Measurements from ENCODE around the gene USP10.

USP10 gene

DNA sequence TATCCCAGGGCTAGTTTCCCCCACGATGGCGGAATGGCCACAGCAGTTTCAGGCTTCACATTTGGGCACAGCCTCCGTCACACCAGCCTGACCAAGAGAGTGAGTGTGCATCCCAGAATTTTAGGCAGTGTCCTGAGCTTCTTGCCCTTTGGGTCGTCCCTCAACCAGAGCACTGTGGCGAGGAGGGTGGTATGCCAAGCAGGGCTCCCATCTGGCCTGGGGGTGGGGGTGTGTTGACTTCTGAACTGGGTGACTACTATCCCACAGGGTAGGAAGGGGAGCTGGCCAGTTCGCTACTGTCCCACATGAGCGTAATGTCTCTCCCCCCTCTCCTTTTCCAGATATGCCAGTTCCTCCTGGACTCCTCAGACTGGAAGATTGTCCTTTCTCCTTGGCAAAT is 16.1 kb downstream of the USP10 start:
- in situ Hi-C loops (cut with MboI; ENCODE audit: low sequenced_read_pairs, unreplicated experiment): no loop called here
- TF ChIP-seq, protein P1, sequence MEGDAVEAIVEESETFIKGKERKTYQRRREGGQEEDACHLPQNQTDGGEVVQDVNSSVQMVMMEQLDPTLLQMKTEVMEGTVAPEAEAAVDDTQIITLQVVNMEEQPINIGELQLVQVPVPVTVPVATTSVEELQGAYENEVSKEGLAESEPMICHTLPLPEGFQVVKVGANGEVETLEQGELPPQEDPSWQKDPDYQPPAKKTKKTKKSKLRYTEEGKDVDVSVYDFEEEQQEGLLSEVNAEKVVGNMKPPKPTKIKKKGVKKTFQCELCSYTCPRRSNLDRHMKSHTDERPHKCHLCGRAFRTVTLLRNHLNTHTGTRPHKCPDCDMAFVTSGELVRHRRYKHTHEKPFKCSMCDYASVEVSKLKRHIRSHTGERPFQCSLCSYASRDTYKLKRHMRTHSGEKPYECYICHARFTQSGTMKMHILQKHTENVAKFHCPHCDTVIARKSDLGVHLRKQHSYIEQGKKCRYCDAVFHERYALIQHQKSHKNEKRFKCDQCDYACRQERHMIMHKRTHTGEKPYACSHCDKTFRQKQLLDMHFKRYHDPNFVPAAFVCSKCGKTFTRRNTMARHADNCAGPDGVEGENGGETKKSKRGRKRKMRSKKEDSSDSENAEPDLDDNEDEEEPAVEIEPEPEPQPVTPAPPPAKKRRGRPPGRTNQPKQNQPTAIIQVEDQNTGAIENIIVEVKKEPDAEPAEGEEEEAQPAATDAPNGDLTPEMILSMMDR (IDR thresholded peaks at IDR 0.05; ENCODE audit: borderline replicate concordance, control extremely low read depth, extremely low read depth, insufficient read depth, missing control alignments): no peak
- DNase-seq (ENCODE audit: low spot score): no peak

DNA sequence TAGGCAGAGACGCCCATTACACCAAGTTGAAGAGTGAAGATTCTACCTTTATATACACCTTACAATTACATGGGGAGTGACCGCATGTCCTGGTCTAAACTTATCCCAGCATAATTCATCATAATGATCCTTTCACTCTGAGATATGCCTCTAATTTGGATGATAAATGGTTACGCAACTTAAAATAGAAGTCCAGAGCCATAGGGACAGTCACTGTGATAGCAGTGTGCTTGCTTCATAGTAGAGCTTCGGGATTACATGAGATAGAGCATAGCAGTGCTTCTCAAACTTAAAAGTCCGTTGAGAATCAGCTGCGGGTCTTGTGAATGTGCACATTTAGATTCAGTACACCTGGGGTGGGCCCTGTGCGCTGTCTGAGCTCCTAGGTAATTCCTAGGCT is 16.9 kb downstream of the USP10 start:
- in situ Hi-C loops (cut with MboI; ENCODE audit: low sequenced_read_pairs, unreplicated experiment): no loop called here
- TF ChIP-seq, protein P1 (IDR thresholded peaks at IDR 0.05; ENCODE audit: borderline replicate concordance, control extremely low read depth, extremely low read depth, insufficient read depth, missing control alignments): no peak
- no peak for DNase-seq (ENCODE audit: low spot score)

DNA sequence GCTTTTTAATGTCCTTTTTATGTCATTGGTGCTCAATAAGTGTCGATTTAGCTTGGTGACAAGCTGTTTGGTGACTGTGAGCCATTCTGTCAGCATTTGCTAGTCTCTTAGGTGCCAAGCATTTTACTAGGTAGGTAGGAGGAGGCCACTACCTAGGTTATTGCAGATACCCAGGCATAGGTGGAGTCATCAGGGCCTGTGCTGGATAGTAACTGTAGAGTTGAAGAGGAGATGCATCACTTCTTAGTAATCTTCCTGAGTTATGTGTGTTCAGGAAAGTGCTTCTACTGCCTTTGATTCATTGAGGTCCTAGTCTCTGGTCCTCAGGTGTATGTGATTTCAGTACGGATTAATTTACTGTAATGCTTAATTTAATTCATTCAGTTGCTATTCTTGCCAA is 17.7 kb downstream of the USP10 start:
- TF ChIP-seq, protein P1 (IDR thresholded peaks at IDR 0.05; ENCODE audit: borderline replicate concordance, control extremely low read depth, extremely low read depth, insufficient read depth, missing control alignments): no peak
- in situ Hi-C loops (cut with MboI; ENCODE audit: low sequenced_read_pairs, unreplicated experiment): no loop called here
- DNase-seq (ENCODE audit: low spot score): no peak

DNA sequence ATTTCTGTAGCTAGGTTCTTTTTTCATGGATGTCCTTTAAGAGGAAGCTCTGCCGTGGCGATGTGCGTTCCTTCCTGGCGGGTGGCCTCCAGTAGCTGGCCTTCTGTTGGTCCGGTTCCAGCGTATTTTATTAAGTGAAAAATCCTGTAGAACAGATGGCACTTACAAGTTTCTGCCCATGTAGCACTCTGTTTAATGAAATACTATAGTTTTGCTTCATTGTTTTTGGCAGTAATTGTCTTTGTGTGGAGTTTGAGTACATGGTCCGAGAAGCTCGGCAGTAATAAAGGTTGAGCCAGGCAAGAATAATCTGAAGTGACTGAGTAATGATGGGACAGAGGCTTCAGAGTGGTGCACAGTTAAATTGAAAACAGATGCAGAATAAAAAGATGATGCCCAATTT is 20.4 kb downstream of the USP10 start:
- DNase-seq (ENCODE audit: low spot score): no peak
- in situ Hi-C loops (cut with MboI; ENCODE audit: low sequenced_read_pairs, unreplicated experiment): loop anchor here (10.0 kb wide), 1 partner anchor 205 kb away; no protein-coding TSS in a partner anchor
- TF ChIP-seq, protein P1 (IDR thresholded peaks at IDR 0.05; ENCODE audit: borderline replicate concordance, control extremely low read depth, extremely low read depth, insufficient read depth, missing control alignments): no peak

DNA sequence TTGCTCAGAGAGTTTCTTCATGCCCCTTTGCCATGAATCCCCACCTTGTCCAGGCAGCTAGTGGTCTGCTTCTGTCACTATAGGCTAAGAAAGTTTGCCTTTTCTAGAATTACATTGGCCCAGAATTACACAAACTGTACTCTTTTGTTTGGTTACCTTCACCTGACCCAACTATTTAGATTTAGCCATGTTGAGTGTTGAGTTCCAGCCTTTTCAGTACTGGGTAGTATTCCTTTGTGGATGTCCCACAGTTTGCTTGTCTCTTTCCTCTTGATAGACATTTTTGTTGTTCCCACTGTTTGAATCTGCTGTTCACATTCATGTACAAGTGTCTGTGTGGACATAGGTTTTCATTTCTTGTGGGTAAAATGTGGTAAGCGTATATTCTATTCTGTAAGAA is 22.3 kb downstream of the USP10 start:
- DNase-seq (ENCODE audit: low spot score): no peak
- in situ Hi-C loops (cut with MboI; ENCODE audit: low sequenced_read_pairs, unreplicated experiment): loop anchor here (10.0 kb wide), 1 partner anchor 207 kb away; no protein-coding TSS in a partner anchor
- TF ChIP-seq, protein P1 (IDR thresholded peaks at IDR 0.05; ENCODE audit: borderline replicate concordance, control extremely low read depth, extremely low read depth, insufficient read depth, missing control alignments): no peak

DNA sequence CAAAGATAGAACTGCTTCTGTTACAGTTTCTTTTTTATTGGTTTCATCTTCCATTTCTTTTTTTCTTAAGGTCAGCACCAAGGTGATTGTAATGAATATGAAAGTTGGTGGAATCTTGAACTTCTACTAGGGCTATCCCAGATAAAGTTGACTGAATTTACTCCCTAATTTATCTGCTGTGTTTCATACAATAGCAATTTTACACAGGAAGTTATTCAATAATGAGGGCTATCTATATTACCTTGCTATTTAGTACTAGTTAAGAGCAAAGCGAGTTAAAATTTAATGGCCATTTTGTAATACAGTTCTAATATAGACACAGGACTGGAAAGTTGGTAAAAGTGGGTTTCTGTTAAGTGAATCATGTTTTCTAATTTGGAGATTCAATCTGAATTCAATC is 24.1 kb downstream of the USP10 start:
- DNase-seq (ENCODE audit: low spot score): no peak
- TF ChIP-seq, protein P1 (IDR thresholded peaks at IDR 0.05; ENCODE audit: borderline replicate concordance, control extremely low read depth, extremely low read depth, insufficient read depth, missing control alignments): no peak
- in situ Hi-C loops (cut with MboI; ENCODE audit: low sequenced_read_pairs, unreplicated experiment): loop anchor here (10.0 kb wide), 1 partner anchor 209 kb away; no protein-coding TSS in a partner anchor
